GM18526 (cell line): ENCODE results near the gene ZFP36L1.

Experiments
- POLR2A ChIP-seq: IDR thresholded peaks from 3 replicates; pipeline ENCODE4 v1.6.1; 2011; ENCODE audit not compliant: insufficient read length; ENCODE audit errors: extremely low read depth

ZFP36L1 gene

DNA sequence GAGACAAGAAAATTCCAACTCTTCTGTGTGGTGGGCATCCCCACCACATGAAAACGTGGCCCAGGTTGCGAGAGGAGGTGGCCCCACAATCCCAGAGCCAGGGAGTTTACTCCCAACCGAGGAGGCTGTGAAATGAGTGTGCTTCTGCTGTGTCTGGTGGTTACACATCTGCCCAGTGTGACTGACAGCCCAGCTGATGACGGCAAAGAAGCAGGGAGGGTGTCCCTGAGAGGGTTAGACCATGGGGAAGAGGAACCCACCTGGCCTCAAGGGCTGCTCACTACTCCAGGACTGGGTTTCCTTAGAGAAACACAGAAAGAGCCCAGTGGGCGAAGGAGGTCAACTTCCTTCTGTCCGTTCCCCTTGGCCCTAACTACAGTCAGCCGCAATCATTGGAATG lies 24.6 kb downstream of the ZFP36L1 start:
- no peak for TF ChIP-seq POLR2A

DNA sequence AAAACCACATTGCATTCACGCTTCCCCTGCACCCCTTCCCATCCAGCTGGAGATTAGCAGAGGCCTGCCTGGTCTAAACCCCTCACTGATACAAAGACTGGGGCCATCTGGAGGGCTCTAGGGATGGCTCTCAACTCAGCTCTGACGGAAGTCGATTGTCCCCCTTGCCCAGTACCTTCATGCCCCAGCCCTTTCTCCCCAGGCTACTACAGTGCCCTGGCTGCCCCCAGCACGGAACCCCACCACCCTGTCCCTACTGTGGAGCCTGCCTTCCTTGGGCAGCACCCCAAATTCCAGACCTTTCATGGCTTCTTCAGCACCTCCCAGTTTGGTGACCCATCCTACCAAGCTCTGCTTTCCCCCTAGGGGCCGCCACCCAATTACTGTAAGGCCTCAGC lies 25.6 kb downstream of the ZFP36L1 start:
- TF ChIP-seq POLR2A = no peak

DNA sequence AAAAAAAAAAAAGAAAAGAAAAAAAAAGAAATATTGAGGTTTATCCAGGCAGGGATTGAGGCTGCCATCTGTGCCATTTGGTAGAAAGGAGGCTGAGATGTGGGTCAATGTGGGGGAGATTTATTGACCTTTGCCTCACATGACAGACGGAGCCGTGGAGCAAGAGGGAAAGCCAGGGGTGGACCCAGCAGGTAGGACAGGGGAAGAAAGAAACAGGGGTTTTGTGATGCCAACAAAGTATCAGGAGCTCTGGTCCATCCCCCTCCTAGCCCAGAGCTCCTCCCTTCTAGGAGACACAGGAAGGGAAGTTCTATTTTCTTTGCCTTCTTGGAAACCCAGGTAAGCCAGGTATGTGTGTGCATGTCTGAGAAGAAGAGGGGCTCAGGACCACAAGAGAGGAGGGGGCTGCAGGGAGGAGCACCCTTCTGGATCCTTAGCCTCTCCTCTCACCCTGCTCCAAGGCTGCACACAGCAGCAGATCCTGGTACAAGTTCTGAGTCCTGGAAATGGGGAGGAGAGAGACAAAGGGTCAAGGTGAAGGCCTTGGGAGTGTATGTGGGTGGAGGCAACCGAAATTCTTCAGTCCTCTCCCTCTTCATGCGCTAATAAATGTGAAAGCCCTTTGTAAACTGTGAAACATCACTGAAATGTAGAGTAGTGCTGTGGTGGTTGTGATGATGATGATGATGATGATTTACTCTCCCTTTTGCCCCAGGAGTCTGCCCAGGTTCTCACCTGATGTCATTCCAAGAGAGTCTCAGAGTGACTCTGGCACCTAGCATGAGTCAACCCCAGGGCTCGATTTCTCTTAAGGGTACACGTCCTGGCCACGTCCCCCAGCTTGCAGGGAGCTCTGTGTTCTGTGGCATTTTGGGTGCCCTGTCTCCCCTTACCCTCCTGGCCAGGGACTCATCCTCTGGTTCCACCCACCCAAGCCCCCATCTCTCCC lies 26.3 kb downstream of the ZFP36L1 start:
- no peak for TF ChIP-seq POLR2A

DNA sequence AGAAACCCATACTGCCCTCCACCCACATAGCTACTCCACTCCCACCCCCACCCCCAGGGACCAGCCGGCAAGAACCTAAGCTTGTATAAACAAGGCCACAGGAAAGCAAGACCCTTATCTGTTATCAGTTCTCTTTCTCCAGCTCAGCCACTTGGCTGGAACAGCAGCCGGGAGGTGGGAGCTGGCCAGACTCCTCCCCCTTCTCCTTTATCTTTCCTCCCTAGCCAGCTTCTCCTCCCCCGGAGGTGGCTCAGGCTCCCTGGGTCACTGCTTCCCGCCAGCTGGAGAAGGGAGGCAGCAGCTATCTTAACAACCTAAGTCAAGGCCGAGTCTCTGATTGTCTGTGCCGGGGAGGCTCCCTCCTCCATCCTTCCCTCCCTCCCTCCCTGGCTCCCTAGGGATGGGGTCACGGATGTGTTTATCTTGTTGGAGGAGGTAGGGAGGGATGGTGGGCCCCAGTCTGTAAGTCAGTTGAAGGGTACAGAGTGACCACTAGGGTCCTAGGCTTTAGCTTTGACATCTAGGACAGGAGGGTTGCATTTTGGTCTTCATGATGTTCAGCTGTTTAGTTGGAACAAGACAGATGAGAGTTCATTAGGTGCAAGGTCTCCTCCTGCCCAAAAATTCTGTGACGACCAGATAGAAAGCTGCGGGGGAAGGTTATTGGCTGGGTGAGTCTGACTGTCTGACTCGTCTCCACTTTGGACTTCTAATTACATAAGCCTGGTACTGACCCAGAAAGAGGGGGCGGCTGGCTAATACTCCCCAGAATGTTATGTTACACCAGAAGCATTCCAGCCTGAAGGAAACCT lies 29.7 kb downstream of the ZFP36L1 start:
- no peak for TF ChIP-seq POLR2A

DNA sequence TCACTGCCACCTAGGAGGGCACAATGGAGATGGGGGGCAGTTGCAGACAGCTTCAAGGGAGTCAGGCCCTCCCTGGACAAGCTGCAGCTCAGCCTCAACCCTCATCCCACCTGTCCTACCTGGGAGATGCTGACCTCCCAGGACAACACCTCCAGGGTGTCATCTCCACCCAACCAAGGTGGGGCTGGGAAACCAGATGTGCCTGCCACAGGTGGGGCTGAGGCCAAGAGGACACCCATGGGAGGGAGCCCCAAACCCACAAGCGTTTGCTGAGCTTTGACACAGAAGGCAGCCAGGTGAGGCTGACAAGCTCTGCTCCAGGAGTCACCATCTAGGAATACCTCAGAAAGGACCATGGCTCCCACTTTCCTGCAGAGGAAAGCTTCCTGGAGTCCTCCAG lies 31.5 kb downstream of the ZFP36L1 start:
- TF ChIP-seq POLR2A = no peak

DNA sequence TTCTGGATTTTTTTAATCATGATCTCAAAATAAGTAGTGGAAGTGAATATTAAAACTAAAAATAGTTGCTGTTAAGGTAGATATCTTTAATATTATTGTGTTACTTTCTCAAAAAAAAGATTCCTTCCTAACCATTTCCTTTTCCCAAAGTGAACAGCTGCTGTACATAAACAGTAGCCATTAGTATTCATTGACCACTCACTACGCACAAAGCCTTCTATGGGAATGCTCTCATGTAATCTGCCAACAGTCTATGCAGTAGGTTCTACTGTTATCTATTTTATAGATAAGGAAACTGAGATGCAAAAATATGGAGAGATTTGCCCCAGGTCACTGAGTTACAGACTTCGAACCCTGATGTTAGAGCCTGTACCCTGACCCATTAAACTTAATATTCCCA lies 32.1 kb downstream of the ZFP36L1 start:
- TF ChIP-seq POLR2A = no peak

DNA sequence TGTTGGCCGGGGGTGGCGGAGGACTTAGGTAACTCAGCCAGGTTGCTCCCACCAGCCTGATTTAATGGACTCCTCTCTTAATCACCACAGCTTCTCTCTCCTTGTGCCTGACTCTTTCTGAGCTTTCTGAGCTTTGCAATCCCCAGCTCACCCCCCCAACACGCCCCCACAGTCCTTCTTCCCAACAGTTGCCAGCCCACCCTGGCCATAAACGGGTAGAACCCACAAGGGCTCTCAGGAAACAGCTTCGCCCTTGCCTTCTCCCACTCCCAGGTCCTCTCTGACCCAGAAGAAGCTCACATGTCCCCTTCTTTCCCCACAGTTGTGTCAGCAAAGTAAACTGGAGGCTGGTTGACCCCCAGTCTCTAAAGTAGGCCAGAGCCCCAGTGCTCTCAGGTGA lies 32.9 kb downstream of the ZFP36L1 start:
- no peak for TF ChIP-seq POLR2A

DNA sequence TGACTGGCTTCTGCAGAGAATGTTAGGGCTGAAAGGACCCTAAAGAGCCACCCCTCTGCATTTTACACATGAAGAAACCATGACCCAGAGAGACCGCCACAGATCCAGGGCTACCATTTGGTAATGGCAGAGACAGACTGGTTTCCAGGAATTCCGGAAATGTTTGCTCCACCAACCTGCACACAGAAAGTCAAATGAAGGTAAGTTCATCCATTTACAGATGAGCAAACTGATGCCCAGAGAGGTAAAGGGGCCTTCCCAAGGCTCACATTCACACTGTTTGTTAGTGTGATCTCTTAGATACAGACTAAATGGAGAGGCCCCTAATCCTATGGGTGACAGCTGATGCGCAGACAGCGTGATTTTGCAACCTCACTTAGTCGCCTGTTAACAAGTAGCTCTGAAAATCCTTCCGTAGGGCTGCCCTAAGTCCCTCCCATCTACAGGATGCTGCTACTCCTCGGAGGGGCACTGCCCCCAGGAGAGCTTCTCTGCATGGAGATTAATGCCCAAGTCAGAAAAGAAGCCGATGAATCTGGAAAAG lies 33.8 kb downstream of the ZFP36L1 start:
- TF ChIP-seq POLR2A = no peak

DNA sequence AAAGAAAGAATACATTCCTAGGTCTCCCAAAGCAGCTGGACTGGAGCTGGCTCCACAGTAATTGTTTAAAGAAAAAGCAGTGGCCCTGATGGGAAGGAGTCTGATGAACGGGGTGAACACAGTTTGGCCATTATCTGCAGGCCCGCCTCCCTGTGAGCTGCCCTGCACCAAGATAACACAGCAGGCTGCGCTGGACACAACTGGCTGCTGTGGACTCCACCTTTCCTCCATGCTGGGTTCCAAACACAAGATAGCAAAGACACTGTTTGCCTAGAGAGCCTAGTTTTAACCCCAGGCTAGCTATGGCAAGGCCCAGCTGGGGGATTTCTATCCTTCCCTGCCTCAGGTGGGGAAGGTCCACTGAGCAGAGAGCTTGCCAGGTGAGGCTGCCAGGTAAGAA lies 34.6 kb downstream of the ZFP36L1 start:
- TF ChIP-seq POLR2A = no peak

DNA sequence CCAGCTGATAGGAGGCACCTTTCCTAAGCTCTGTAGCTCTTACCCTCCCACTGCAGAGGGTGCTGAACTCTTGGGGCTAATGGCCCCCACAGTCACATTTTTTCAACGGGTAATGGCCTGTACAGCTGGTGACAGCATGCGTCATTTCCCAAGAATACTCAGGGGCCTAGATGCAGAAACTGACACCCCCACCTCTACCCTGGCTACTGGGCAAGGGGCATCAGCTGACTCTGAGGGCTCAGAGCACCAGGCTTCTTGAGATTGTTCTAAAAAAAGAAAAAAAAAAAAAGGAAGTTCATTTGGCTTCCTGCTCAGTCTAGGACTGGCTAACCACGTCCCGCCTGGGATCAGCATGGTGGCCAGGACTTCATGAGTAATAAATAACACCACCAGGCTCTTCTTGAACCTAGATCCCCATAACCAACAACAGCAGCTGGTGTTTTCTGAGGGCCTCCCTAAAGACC lies 35.2 kb downstream of the ZFP36L1 start:
- TF ChIP-seq POLR2A = no peak

DNA sequence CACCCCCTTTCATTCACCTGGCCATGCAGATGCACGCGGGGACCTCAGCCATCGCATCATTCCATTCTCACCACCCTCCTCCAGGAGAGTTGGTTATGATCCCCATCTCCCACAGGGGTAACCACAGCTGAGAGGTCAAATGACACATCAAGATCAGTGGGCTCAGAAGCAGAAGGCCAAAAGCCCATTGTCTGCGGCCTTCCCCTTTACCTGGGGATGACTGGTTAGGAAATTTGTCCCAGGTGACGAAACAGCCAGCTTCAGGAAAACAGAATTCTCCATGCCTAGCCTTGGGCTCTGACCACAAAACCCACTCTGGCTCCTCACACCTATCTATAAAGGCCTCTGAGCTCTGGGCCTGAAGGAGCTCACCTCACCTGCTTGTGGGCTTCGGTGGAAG lies 36.1 kb downstream of the ZFP36L1 start:
- no peak for TF ChIP-seq POLR2A

DNA sequence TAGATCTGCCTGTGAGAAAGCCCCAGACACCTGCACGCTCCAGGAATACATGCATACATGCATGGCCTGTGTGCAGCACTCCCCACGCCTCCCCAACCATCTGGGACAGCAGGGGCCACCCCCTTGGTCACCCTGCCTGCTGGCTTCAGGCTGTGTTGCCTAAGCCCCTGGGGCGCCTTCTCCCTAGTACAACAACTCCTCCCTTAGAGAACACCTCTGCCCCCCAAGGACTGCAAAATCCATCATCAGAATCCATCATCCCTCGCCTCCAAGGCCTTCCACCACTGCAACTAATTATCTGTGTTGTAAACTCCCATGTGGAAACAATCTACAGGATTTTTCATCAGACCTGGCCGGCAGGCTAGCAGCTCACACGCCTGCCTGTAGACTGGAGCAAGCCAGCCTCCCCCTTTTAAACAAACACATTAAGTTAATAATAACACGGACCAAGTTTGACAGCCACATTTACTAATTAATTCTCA lies 36.8 kb downstream of the ZFP36L1 start:
- TF ChIP-seq POLR2A = no peak

DNA sequence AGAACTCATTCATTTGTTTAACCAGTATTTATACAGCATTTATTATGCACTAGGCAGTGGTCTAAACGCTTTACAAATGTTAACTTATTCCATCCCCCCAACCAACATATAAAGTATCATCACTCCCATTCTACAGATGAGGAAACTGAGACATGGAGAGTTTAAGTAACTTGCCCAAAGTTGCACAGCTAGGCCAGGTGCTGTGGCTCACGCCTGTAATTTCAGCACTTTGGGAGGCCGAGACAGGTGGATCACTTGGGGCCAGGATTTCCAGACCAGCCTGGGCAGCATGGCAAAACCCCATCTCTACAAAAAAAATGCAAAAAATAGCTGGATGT lies 37.9 kb downstream of the ZFP36L1 start:
- no peak for TF ChIP-seq POLR2A

DNA sequence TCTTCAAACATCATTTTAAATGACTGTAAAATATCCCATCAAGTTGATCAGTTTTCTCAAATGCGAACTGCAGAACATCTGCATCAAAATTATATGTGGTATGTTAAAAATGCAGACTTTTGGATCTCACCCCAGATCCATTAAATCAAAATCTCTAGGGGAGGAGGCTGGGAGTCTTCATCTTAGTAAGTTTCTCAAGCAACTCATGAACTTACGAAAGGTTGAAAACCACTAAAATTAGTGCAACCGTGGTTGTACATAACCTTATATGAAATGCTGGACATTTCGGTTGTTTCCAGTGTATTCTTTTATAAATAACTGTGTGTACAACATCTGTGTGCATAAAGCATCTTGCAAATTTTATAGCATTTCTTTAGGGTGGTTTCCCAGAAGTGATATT lies 39.2 kb downstream of the ZFP36L1 start:
- no peak for TF ChIP-seq POLR2A

DNA sequence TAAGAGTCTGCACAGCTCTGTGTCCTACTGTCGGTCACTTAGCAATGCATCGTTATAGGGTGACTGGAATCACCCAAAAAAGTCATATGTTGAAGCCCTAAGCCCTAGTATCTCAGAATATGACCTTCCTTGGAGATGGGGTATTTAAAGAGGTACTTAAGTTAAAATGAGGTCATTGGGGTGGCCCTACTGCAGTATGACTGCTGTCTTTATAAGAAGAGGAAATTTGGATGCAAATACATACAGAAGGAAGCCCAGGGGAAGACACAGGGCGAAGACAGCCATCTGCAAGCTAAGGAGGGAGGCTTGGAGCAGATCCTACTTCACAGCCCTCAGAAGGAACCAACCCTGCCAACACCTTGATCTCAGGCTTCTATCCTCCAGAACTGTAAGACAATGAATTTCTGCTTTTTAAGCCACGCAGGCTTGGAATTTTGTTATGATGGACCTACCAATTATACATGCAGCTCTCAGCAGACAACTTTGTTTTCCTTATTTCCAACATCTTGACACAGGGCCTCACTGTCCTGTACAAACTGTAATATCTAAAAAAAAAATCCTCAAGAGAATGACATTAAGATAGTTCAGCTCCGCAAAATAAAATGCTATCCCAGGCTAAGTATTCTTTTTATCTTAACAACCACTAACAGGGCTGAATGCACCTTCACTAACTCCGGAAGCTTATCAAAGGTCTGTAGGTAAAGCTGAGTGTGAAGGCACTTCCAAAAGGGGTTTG lies 40.4 kb downstream of the ZFP36L1 start:
- no peak for TF ChIP-seq POLR2A
